PC-3 (cell line): ENCODE results near the gene LRRC51. TPM values are rescaled to one million over a fixed set of nuclear protein-coding genes. Genes with fewer than 3 reads are reported as not detected.

ENCODE experiments used
- ATAC-seq: fragments of 200-7000 bp; cut with Tn5 transposase; 2 replicates; pipeline ENCODE4 v1.9.1; 2020; ENCODE audit warnings: mild to moderate bottlenecking, moderate library complexity
- BruUV-seq: library from RNA; stranded (reverse); fragments of 400-500 nt; replicated peaks from 2 replicates; lab custom pipeline; 2021; lab: Mats Ljungman, UMichigan
- CTCF ChIA-PET: fragments of 300-600 bp; sonication (Branson Sonifier 250); formaldehyde crosslinking; loops from one replicate; lab custom pipeline; 2022; ENCODE audit warnings: antibody characterized with exemption; lab: Charles Lee
- POLR2A ChIA-PET: fragments of 300-600 bp; sonication (Branson Sonifier 250); formaldehyde crosslinking; loops from one replicate; lab custom pipeline; 2022; ENCODE audit warnings: antibody characterized with exemption; ENCODE audit not compliant: unreplicated experiment; lab: Charles Lee
- DNase-seq: peaks from one replicate; pipeline ENCODE4 v3.0.0-alpha.2; 2015
- H2AFZ ChIP-seq: fragments of 300-600 bp; sonication (generic); 2 replicates; pipeline ENCODE4 v1.6.0; 2016; ENCODE audit warnings: antibody characterized with exemption, low read length
- H3F3A ChIP-seq: fragments of 300-600 bp; sonication (generic); one replicate; pipeline ENCODE4 v1.6.0; 2017; ENCODE audit warnings: antibody characterized with exemption, low read length, control low read depth, mild to moderate bottlenecking; ENCODE audit not compliant: unreplicated experiment
- H3K27ac ChIP-seq: fragments of 300-600 bp; sonication (generic); 2 replicates; pipeline ENCODE4 v1.5.1; 2016; ENCODE audit warnings: mild to moderate bottlenecking, low read length
- H3K27me3 ChIP-seq: fragments of 300-600 bp; sonication (generic); 2 replicates; pipeline ENCODE4 v1.6.1; 2016; ENCODE audit warnings: low read length, mixed read lengths
- H3K36me3 ChIP-seq: fragments of 300-600 bp; sonication (generic); 2 replicates; pipeline ENCODE4 v1.6.1; 2016; ENCODE audit warnings: low read depth, mixed run types, low read length, mixed read lengths
- H3K4me1 ChIP-seq: fragments of 300-600 bp; sonication (generic); 2 replicates; pipeline ENCODE4 v1.5.1; 2016; ENCODE audit warnings: low read length; ENCODE audit not compliant: insufficient read depth
- H3K4me2 ChIP-seq: fragments of 300-600 bp; sonication (generic); 2 replicates; pipeline ENCODE4 v1.6.0; 2016; ENCODE audit warnings: low read length
- H3K4me3 ChIP-seq: fragments of 300-600 bp; sonication (generic); 2 replicates; pipeline ENCODE4 v1.5.1; 2016; ENCODE audit warnings: mild to moderate bottlenecking, low read length, mixed read lengths
- H3K79me2 ChIP-seq: fragments of 300-600 bp; sonication (generic); 2 replicates; pipeline ENCODE4 v1.6.1; 2017; ENCODE audit warnings: low read length, mixed read lengths
- H3K9ac ChIP-seq: fragments of 300-600 bp; sonication (generic); 2 replicates; pipeline ENCODE4 v1.6.0; 2016; ENCODE audit warnings: mild to moderate bottlenecking, low read length
- H3K9me2 ChIP-seq: fragments of 300-600 bp; sonication (generic); replicated peaks from 2 replicates; pipeline ENCODE4 v1.6.1; 2016; ENCODE audit warnings: mixed run types, low read length, mixed read lengths
- H3K9me3 ChIP-seq: fragments of 300-600 bp; sonication (generic); 2 replicates; pipeline ENCODE4 v1.6.1; 2016; ENCODE audit warnings: low read length, mixed read lengths
- H4K20me1 ChIP-seq: fragments of 300-600 bp; sonication (generic); 2 replicates; pipeline ENCODE4 v1.6.1; 2016; ENCODE audit warnings: low read length, mixed read lengths
- EZH2 ChIP-seq: fragments of 300-600 bp; sonication (generic); IDR thresholded peaks from one replicate; pipeline ENCODE4 v1.6.1; 2017; ENCODE audit warnings: antibody characterized with exemption, mild to moderate bottlenecking, low read length; ENCODE audit not compliant: unreplicated experiment
- EZH2phosphoT487 ChIP-seq: fragments of 300-600 bp; sonication (generic); IDR thresholded peaks from 2 replicates; pipeline ENCODE4 v1.6.1; 2018; ENCODE audit warnings: mild to moderate bottlenecking, antibody characterized with exemption, low read length, borderline replicate concordance
- intact Hi-C: fragments of 100-400 bp; cut with micrococcal nuclease; formaldehyde crosslinking; loops from 2 replicates; pipeline ENCODE4 v1.9.0; 2023
- total RNA-seq: library from RNA; depleted of rRNA; stranded (reverse); fragments of >200 nt; gene quantifications from 2 replicates; pipeline ENCODE4 v1.2.3, GENCODE V29; 2014
- TF ChIP-seq, protein P1 (sequence below): fragments of 300-600 bp; sonication (generic); conservative IDR thresholded peaks from 2 replicates; pipeline ENCODE4 v1.5.1; 2017; ENCODE audit warnings: antibody characterized with exemption, low read depth, mild to moderate bottlenecking, low read length

LRRC51 gene
- total RNA-seq, 1 experiment from 2014 or later, result 5.8 TPM

DNA sequence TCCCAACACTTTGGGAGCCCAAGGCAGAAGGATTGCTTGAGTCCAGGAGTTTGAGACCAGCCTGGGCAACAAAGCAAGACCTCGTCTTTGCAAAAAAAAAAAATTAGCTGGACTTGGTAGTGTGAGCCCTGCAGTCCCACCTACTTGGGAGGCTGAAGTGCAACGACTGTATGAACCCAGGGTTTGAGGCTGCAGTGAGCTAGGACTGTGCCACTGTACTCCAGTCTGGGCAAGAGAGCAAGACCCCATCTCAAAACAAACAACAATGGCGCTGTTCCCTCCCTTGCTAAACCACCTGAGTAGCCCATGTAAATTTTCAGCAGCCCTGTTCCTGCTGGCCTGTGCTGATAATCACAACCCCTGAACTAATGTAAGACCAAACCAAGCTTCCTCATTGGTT is 19.4 kb downstream of the LRRC51 start:
- no peaks in the 10 kb centered on the region for H3K27me3 ChIP-seq
- H3K9me2 ChIP-seq, result no peaks in the 10 kb centered on the region
- no peak overlapping the region for H3K9ac ChIP-seq
- H3K4me1 ChIP-seq, result peaks cover 18% of the 10 kb centered on the region
- H3K4me2 ChIP-seq, result no peak overlapping the region
- no peaks in the 10 kb centered on the region for H3K9me3 ChIP-seq
- ChIA-PET CTCF (no interaction called here), POLR2A (no interaction called here)
- H4K20me1 ChIP-seq, result no peaks in the 10 kb centered on the region
- no peaks in the 10 kb centered on the region for H3F3A ChIP-seq
- H3K36me3 ChIP-seq, result peaks cover 25% of the 10 kb centered on the region; the same call in 1 of the 2 replicates
- H3K4me3 ChIP-seq, result no peak overlapping the region
- ATAC-seq (no peak), DNase-seq (no peak)
- intact Hi-C loops, result loop anchor here (5.0 kb wide), 1 partner anchor 82 kb away; no protein-coding TSS in a partner anchor
- H3K27ac ChIP-seq, result no peak overlapping the region
- BruUV-seq, result no TSS peak
- H3K79me2 ChIP-seq, result peaks cover 31% of the 10 kb centered on the region
- H2AFZ ChIP-seq, result no peak overlapping the region
- TF ChIP-seq EZH2phosphoT487 (no peak), EZH2 (no peak)
- TF ChIP-seq, protein P1, sequence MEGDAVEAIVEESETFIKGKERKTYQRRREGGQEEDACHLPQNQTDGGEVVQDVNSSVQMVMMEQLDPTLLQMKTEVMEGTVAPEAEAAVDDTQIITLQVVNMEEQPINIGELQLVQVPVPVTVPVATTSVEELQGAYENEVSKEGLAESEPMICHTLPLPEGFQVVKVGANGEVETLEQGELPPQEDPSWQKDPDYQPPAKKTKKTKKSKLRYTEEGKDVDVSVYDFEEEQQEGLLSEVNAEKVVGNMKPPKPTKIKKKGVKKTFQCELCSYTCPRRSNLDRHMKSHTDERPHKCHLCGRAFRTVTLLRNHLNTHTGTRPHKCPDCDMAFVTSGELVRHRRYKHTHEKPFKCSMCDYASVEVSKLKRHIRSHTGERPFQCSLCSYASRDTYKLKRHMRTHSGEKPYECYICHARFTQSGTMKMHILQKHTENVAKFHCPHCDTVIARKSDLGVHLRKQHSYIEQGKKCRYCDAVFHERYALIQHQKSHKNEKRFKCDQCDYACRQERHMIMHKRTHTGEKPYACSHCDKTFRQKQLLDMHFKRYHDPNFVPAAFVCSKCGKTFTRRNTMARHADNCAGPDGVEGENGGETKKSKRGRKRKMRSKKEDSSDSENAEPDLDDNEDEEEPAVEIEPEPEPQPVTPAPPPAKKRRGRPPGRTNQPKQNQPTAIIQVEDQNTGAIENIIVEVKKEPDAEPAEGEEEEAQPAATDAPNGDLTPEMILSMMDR, result no peak

DNA sequence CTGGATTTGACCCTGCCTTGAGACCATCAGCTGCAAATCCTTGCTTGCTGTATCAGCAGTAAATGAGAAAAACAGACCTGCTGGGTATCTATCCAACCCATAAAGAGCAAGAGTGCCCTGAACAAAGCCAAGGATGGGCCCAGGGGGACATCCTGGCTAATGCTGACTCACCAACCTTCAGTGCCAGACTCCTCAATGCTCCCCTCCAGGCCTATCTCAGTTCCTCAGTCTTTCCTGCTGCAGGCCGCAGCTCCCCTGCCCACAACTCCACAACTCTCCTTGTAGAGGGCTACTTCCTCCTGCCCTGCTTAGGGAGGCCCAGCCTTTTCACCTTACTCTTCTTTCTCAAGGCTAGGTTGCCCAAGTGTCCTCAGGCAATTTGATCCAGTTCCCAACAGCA is 19.8 kb downstream of the LRRC51 start:
- CTCF ChIA-PET, result no interaction called here
- H3K9ac ChIP-seq, result no peak overlapping the region
- intact Hi-C loops, result loop anchor here (5.0 kb wide), 1 partner anchor 82 kb away; no protein-coding TSS in a partner anchor
- no peaks in the 10 kb centered on the region for H3K9me3 ChIP-seq
- no peaks in the 10 kb centered on the region for H3K9me2 ChIP-seq
- TF ChIP-seq, protein P1, result no peak
- no peak for TF ChIP-seq EZH2
- TF ChIP-seq EZH2phosphoT487, result no peak
- POLR2A ChIA-PET, result no interaction called here
- no peak overlapping the region for H2AFZ ChIP-seq
- ATAC-seq, result no peak
- no peaks in the 10 kb centered on the region for H3F3A ChIP-seq
- H3K36me3 ChIP-seq, result peaks cover 25% of the 10 kb centered on the region; the same call in 1 of the 2 replicates
- peaks cover 18% of the 10 kb centered on the region for H3K4me1 ChIP-seq
- no peaks in the 10 kb centered on the region for H4K20me1 ChIP-seq
- no peaks in the 10 kb centered on the region for H3K27me3 ChIP-seq
- H3K4me3 ChIP-seq, result no peak overlapping the region
- BruUV-seq, result no TSS peak
- peaks cover 31% of the 10 kb centered on the region for H3K79me2 ChIP-seq
- H3K4me2 ChIP-seq, result 0 out of 2 replicates have a peak overlapping the region, but pooled peaks have one; percentile 92
- DNase-seq, result no peak
- no peak overlapping the region for H3K27ac ChIP-seq

DNA sequence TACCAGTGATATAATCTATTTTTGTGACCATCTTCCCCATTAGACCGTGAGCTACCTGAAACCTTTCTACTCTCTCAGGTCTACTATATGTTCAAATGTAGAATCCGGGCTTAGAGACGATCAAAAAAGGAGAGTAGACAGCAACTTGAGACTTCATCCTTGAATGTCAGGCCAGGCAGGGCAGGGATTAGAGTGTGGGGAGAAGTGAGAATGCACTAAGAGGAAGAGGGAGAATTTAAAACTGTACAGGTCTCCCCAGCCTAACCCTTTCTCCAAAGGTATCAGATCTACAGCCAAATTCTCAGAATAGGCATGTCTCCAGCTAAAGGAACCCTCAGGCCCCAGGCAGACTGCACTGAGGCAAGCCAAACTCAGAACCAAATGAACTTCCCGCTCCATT is 21.5 kb downstream of the LRRC51 start:
- Histone ChIP-seq H3K36me3 (peaks cover 19% of the 10 kb centered on the region; the same call in 1 of the 2 replicates), H3K9ac (peak overlapping the region; percentile 97), H3K27ac (peak overlapping the region; percentile 81), H3K9me3 (no peaks in the 10 kb centered on the region), H3K9me2 (no peaks in the 10 kb centered on the region), H2AFZ (peak overlapping the region; percentile 81; the same call in 1 of the 2 replicates), H3F3A (no peaks in the 10 kb centered on the region), H3K4me2 (peak overlapping the region; percentile 92), H3K79me2 (peaks cover 31% of the 10 kb centered on the region), H3K27me3 (no peaks in the 10 kb centered on the region), H4K20me1 (no peaks in the 10 kb centered on the region), H3K4me1 (peaks cover 18% of the 10 kb centered on the region), H3K4me3 (peak overlapping the region; percentile 83)
- CTCF ChIA-PET, result interaction anchor here (0.6 kb wide), 1 partner anchor 126 kb away, joined by 3 read pairs; no protein-coding TSS in a partner anchor
- intact Hi-C loops, result loop anchor here (5.0 kb wide), 1 partner anchor 80 kb away; no protein-coding TSS in a partner anchor
- BruUV-seq, result no TSS peak
- POLR2A ChIA-PET, result interaction anchor here (0.7 kb wide), 1 partner anchor 313 kb away, joined by 8 read pairs; no protein-coding TSS in a partner anchor
- ATAC-seq (no peak), DNase-seq (no peak)
- no peak for TF ChIP-seq EZH2phosphoT487
- no peak for TF ChIP-seq EZH2
- TF ChIP-seq, protein P1, result no peak
